ENCODE measurements around the gene TIE1. TPM values are rescaled to one million over a fixed set of nuclear protein-coding genes. Genes with fewer than 3 reads are reported as not detected.

TIE1 gene
- total and polyA plus RNA-seq, 2 donors (not counting 3 experiments of a cell fraction or from before 2014, with no cell fraction given) = 531 to 620 TPM

DNA sequence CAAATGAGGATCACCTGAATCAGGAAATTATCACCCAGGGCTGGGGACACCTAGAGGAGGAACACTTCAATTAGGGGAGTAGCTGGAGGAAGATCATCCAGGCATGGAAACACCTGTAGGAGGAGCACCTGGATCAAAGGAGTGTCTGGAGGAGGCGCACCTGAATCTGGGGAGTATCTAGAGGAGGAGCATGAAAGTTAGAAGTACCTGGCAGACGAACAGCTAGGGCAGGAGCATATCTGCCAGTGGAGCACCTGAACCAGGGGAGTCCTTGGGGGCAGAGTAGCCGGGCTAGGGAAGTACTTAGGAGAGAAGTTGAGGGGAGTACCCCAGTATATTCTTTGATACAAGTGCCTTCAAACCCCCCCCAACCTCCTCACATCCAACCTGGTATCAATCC lies 16.7 kb upstream of the TIE1 start:
- POLR2A ChIA-PET = no interaction called here
- Histone ChIP-seq H3K9ac (replicated peaks; ENCODE audit: extremely low read depth, insufficient read depth, low read length) (no peak overlapping the region), H3K27me3 (ENCODE audit: control insufficient read depth in 2 of 2, insufficient read depth in 2 of 2, low read length in 2 of 2) (peaks cover 2 to 5% of the 10 kb centered on the region in 2 experiments), H3K4me1 (ENCODE audit: control insufficient read depth, extremely low read depth, insufficient read depth, low read length) (no peaks in the 10 kb centered on the region), H3K4me3 (replicated peaks in 1 of 3; ENCODE audit: insufficient read depth in 1 of 3, low read depth in 1 of 3, low read length in 3 of 3) (no peak overlapping the region), H4K20me1 (replicated peaks; ENCODE audit: control insufficient read depth, extremely low read depth, insufficient read depth, low read length) (no peaks in the 10 kb centered on the region), H3K27ac (ENCODE audit: insufficient read depth, low read depth, low read length) (no peak overlapping the region), H3K79me2 (ENCODE audit: control insufficient read depth, insufficient read depth, low read length) (no peaks in the 10 kb centered on the region), H3K9me3 (replicated peaks; ENCODE audit: control insufficient read depth, insufficient read depth, low read length) (no peaks in the 10 kb centered on the region), H3K9me1 (replicated peaks; ENCODE audit: control insufficient read depth, extremely low read depth, insufficient read depth, low read length) (no peaks in the 10 kb centered on the region), H3K4me2 (ENCODE audit: insufficient read depth, low read length) (no peak overlapping the region), H3K36me3 (ENCODE audit: control insufficient read depth in 2 of 2, extremely low read depth in 1 of 2, insufficient read depth in 2 of 2, low read length in 2 of 2) (no peaks in the 10 kb centered on the region), H2AFZ (ENCODE audit: low read depth, low read length) (no peak overlapping the region)
- BruUV-seq (replicated peaks) = no TSS peak
- DNase-seq (ENCODE audit: low read depth, low spot score) = no peak
- CTCF ChIA-PET = no interaction called here
- no peak for FAIRE-seq
- dilution Hi-C loops (cut with MboI; ENCODE audit: extremely low pct_ligation_motif_present, low sequenced_read_pairs) (no loop called here), intact Hi-C loops (cut with micrococcal nuclease) (no loop called here)
- TF ChIP-seq JUN (IDR thresholded peaks at IDR 0.05; ENCODE audit: borderline replicate concordance, insufficient read depth, insufficient read length, low read depth) (no peak), GATA2 (IDR thresholded peaks at IDR 0.05; ENCODE audit: insufficient read depth, insufficient read length, low read depth, low read length) (no peak), POLR2A (IDR thresholded peaks at IDR 0.05; ENCODE audit: low read depth, low read length) (no peak), MYC (IDR thresholded peaks at IDR 0.05; ENCODE audit: low read depth, low read length) (no peak), EZH2 (IDR thresholded peaks at IDR 0.05; ENCODE audit: borderline replicate concordance, low read depth, low read length, severe bottlenecking) (no peak), POLR2AphosphoS5 (IDR thresholded peaks at IDR 0.05; ENCODE audit: insufficient read depth, low read depth, low read length) (no peak), FOS (IDR thresholded peaks at IDR 0.05; ENCODE audit: borderline replicate concordance, insufficient read depth, low read length) (no peak)
- TF ChIP-seq, protein P1, sequence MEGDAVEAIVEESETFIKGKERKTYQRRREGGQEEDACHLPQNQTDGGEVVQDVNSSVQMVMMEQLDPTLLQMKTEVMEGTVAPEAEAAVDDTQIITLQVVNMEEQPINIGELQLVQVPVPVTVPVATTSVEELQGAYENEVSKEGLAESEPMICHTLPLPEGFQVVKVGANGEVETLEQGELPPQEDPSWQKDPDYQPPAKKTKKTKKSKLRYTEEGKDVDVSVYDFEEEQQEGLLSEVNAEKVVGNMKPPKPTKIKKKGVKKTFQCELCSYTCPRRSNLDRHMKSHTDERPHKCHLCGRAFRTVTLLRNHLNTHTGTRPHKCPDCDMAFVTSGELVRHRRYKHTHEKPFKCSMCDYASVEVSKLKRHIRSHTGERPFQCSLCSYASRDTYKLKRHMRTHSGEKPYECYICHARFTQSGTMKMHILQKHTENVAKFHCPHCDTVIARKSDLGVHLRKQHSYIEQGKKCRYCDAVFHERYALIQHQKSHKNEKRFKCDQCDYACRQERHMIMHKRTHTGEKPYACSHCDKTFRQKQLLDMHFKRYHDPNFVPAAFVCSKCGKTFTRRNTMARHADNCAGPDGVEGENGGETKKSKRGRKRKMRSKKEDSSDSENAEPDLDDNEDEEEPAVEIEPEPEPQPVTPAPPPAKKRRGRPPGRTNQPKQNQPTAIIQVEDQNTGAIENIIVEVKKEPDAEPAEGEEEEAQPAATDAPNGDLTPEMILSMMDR (IDR thresholded peaks at IDR 0.05; ENCODE audit: extremely low read depth in 1 of 2, insufficient read depth in 1 of 2, low read depth in 1 of 2, low read length in 2 of 2) = no peak
- TF ChIP-seq, protein P2, sequence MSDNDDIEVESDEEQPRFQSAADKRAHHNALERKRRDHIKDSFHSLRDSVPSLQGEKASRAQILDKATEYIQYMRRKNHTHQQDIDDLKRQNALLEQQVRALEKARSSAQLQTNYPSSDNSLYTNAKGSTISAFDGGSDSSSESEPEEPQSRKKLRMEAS (IDR thresholded peaks at IDR 0.05; ENCODE audit: insufficient read depth, insufficient read length) = no peak
